SU-DHL-6 (cell line): ENCODE results near the gene GNAI2.

ENCODE experiments used
- H2AFZ ChIP-seq: fragments of 200-600 bp; sonication (generic); 2 replicates; pipeline ENCODE4 v1.6.1; 2014; ENCODE audit warnings: low read depth, mild to moderate bottlenecking, moderate library complexity, mixed read lengths, antibody characterized with exemption, low read length; ENCODE audit not compliant: severe bottlenecking
- H3F3A ChIP-seq: fragments of 200-600 bp; shearing (Covaris generic); 2 replicates; pipeline ENCODE4 v1.6.0; 2016; ENCODE audit warnings: antibody characterized with exemption, mild to moderate bottlenecking; ENCODE audit not compliant: insufficient read depth
- H3K27ac ChIP-seq: fragments of 200-600 bp; sonication (generic); 2 replicates; pipeline ENCODE4 v1.5.1; 2016; ENCODE audit warnings: low read depth, mild to moderate bottlenecking, low read length, moderate library complexity, mixed read lengths
- H3K27me3 ChIP-seq: fragments of 200-600 bp; sonication (generic), shearing (Covaris generic); 2 replicates; pipeline ENCODE4 v1.6.0; 2014; ENCODE audit warnings: mild to moderate bottlenecking, low read length
- H3K36me3 ChIP-seq: fragments of 200-600 bp; sonication (generic); 2 replicates; pipeline ENCODE4 v1.6.1; 2014; ENCODE audit warnings: mild to moderate bottlenecking, low read length, mixed read lengths
- H3K4me2 ChIP-seq: fragments of 300-600, 200-600 bp; shearing (Covaris generic), sonication (generic); 2 replicates; pipeline ENCODE4 v1.6.0; 2014; ENCODE audit warnings: low read length, low read depth, mild to moderate bottlenecking; ENCODE audit not compliant: poor library complexity, severe bottlenecking
- H3K4me3 ChIP-seq: fragments of 200-600 bp; sonication (generic); 2 replicates; pipeline ENCODE4 v1.5.1; 2014; ENCODE audit warnings: antibody characterized with exemption, low read length, mild to moderate bottlenecking, mixed read lengths; ENCODE audit not compliant: insufficient read depth, poor library complexity, severe bottlenecking
- H3K79me2 ChIP-seq: fragments of 200-600 bp; sonication (generic); 2 replicates; pipeline ENCODE4 v1.6.1; 2014; ENCODE audit warnings: mild to moderate bottlenecking, low read length, moderate library complexity; ENCODE audit not compliant: insufficient read depth
- H3K9ac ChIP-seq: fragments of 200-600 bp; sonication (generic); 2 replicates; pipeline ENCODE4 v1.7.0; 2014; ENCODE audit warnings: mild to moderate bottlenecking, low read length
- H3K9me2 ChIP-seq: fragments of 200-600 bp; sonication (generic); replicated peaks from 2 replicates; pipeline ENCODE4 v1.6.1; 2014; ENCODE audit warnings: low read length; ENCODE audit not compliant: insufficient read depth
- H3K9me3 ChIP-seq: fragments of 200-600 bp; sonication (generic); 2 replicates; pipeline ENCODE4 v1.6.1; 2014; ENCODE audit warnings: low read length, mixed read lengths; ENCODE audit not compliant: insufficient read depth
- H4K20me1 ChIP-seq: fragments of 200-600 bp; sonication (generic); 2 replicates; pipeline ENCODE4 v1.6.1; 2014; ENCODE audit warnings: low read depth, mild to moderate bottlenecking, antibody characterized with exemption, low read length, moderate library complexity, mixed read lengths
- CTCF ChIP-seq: fragments of 200-600 bp; sonication (generic); IDR thresholded peaks from one replicate; pipeline ENCODE4 v1.5.1; 2017; ENCODE audit warnings: antibody characterized with exemption, mild to moderate bottlenecking, low read length, moderate library complexity; ENCODE audit not compliant: insufficient read depth, poor library complexity, severe bottlenecking
- EZH2phosphoT487 ChIP-seq: fragments of 200-600 bp; sonication (generic), shearing (Covaris generic); conservative IDR thresholded peaks from 2 replicates; pipeline ENCODE4 v1.6.1; 2018; ENCODE audit warnings: mild to moderate bottlenecking, antibody characterized with exemption, low read length, moderate library complexity, mixed read lengths

GNAI2 gene

DNA sequence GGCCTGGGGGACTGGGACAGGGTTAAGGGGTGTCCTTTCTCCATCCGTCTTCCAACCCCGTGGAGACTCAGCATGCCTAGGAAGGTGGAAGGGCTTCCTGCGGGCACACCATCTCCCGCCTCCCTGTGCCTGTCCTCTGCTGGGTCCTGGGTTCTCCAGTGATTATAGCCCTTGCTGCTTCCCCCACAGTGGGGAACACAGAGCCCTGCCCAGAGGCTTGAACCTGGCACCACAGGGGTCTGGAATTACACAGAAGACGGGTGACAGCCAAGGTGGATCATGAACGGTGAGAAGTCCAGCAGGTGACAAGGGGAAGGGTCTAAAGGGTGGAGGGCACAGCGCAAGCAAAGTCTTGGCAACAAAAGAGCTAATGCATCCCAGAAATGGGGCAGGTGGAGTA is 26.8 kb downstream of the GNAI2 start:
- no peaks in the 10 kb centered on the region for H4K20me1 ChIP-seq
- H3K36me3 ChIP-seq: no peaks in the 10 kb centered on the region
- no peaks in the 10 kb centered on the region for H3K27me3 ChIP-seq
- no peak overlapping the region for H3K9ac ChIP-seq
- H3K79me2 ChIP-seq: no peaks in the 10 kb centered on the region
- H3F3A ChIP-seq: no peaks in the 10 kb centered on the region
- H2AFZ ChIP-seq: no peak overlapping the region
- no peaks in the 10 kb centered on the region for H3K9me2 ChIP-seq
- H3K4me3 ChIP-seq: no peak overlapping the region
- no peak overlapping the region for H3K4me2 ChIP-seq
- TF ChIP-seq EZH2phosphoT487 (no peak), CTCF (no peak)
- H3K27ac ChIP-seq: no peak overlapping the region
- H3K9me3 ChIP-seq: no peaks in the 10 kb centered on the region

- no peaks in the 10 kb centered on the region for H3K79me2 ChIP-seq
- no peak overlapping the region for H3K27ac ChIP-seq
- no peaks in the 10 kb centered on the region for H3K9me3 ChIP-seq
- no peak overlapping the region for H2AFZ ChIP-seq
- H3K4me3 ChIP-seq: no peak overlapping the region
- no peaks in the 10 kb centered on the region for H3K27me3 ChIP-seq
- H3F3A ChIP-seq: no peaks in the 10 kb centered on the region
- no peaks in the 10 kb centered on the region for H3K36me3 ChIP-seq
- no peak for TF ChIP-seq EZH2phosphoT487
- TF ChIP-seq CTCF: no peak
- no peak overlapping the region for H3K4me2 ChIP-seq
- no peaks in the 10 kb centered on the region for H4K20me1 ChIP-seq
- no peak overlapping the region for H3K9ac ChIP-seq
- no peaks in the 10 kb centered on the region for H3K9me2 ChIP-seq
These were observed 27.7 kb downstream of the GNAI2 start for GRCh38 chr3:50263478-50264382.

DNA sequence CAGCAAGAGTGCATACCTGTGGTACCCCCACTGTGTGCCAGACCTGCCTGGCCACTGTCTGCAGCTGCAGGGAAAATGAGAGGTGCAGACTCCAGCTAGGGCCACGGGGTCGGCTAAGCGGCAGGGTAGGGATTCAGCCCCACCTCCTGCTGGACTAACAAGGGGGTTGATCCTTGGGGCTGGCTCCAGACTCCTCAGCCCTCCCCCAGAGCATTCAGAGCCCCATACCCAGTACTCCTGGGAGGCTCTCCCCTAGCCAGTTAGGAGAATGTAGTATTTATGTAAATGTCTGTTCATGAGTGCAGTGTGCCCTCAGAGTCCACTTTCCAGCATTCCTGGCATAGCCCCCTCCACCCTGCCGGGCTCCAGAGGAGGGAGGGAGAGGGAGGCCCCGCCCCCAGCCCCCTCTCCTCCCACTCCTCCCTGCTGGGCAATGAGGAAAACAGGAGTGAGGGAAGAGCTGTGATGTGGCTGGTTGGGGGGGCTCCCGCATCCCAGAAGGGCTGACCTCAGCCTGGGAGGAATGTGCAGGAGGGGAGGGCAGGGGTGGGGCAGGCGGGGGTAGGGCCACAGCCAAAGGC is 28.5 kb downstream of the GNAI2 start:
- Histone ChIP-seq H3K27ac (no peak overlapping the region), H3K9me3 (no peaks in the 10 kb centered on the region), H4K20me1 (no peaks in the 10 kb centered on the region), H2AFZ (no peak overlapping the region), H3K4me2 (no peak overlapping the region), H3K9ac (no peak overlapping the region), H3K4me3 (no peak overlapping the region), H3F3A (no peaks in the 10 kb centered on the region), H3K9me2 (no peaks in the 10 kb centered on the region), H3K27me3 (no peaks in the 10 kb centered on the region), H3K79me2 (no peaks in the 10 kb centered on the region), H3K36me3 (no peaks in the 10 kb centered on the region)
- TF ChIP-seq CTCF (no peak), EZH2phosphoT487 (no peak)
